PC-3 (cell line): ENCODE results near the gene GON7. TPM values are rescaled to one million over a fixed set of nuclear protein-coding genes. Genes with fewer than 3 reads are reported as not detected.
A peak's percentile ranks its signal among the peaks of the same experiment; 100 is the strongest.
"Not testable (repeated sequence)": the region's sequence is repeated elsewhere in the genome, so short reads cannot be mapped to it uniquely, and the experiment has no call there.

Experiments used
- ATAC-seq: fragments of 200-7000 bp; cut with Tn5 transposase; 2 replicates; pipeline ENCODE4 v1.9.1; 2020; ENCODE audit warnings: mild to moderate bottlenecking, moderate library complexity
- BruUV-seq: library from RNA; stranded (reverse); fragments of 400-500 nt; replicated peaks from 2 replicates; lab custom pipeline; 2021; lab: Mats Ljungman, UMichigan
- CTCF ChIA-PET: fragments of 300-600 bp; sonication (Branson Sonifier 250); formaldehyde crosslinking; loops from one replicate; lab custom pipeline; 2022; ENCODE audit warnings: antibody characterized with exemption; lab: Charles Lee
- POLR2A ChIA-PET: fragments of 300-600 bp; sonication (Branson Sonifier 250); formaldehyde crosslinking; loops from one replicate; lab custom pipeline; 2022; ENCODE audit warnings: antibody characterized with exemption; ENCODE audit not compliant: unreplicated experiment; lab: Charles Lee
- DNase-seq: peaks from one replicate; pipeline ENCODE4 v3.0.0-alpha.2; 2015
- H2AFZ ChIP-seq: fragments of 300-600 bp; sonication (generic); 2 replicates; pipeline ENCODE4 v1.6.0; 2016; ENCODE audit warnings: antibody characterized with exemption, low read length
- H3F3A ChIP-seq: fragments of 300-600 bp; sonication (generic); one replicate; pipeline ENCODE4 v1.6.0; 2017; ENCODE audit warnings: antibody characterized with exemption, low read length, control low read depth, mild to moderate bottlenecking; ENCODE audit not compliant: unreplicated experiment
- H3K27ac ChIP-seq: fragments of 300-600 bp; sonication (generic); 2 replicates; pipeline ENCODE4 v1.5.1; 2016; ENCODE audit warnings: mild to moderate bottlenecking, low read length
- H3K27me3 ChIP-seq: fragments of 300-600 bp; sonication (generic); 2 replicates; pipeline ENCODE4 v1.6.1; 2016; ENCODE audit warnings: low read length, mixed read lengths
- H3K36me3 ChIP-seq: fragments of 300-600 bp; sonication (generic); 2 replicates; pipeline ENCODE4 v1.6.1; 2016; ENCODE audit warnings: low read depth, mixed run types, low read length, mixed read lengths
- H3K4me1 ChIP-seq: fragments of 300-600 bp; sonication (generic); 2 replicates; pipeline ENCODE4 v1.5.1; 2016; ENCODE audit warnings: low read length; ENCODE audit not compliant: insufficient read depth
- H3K4me2 ChIP-seq: fragments of 300-600 bp; sonication (generic); 2 replicates; pipeline ENCODE4 v1.6.0; 2016; ENCODE audit warnings: low read length
- H3K4me3 ChIP-seq: fragments of 300-600 bp; sonication (generic); 2 replicates; pipeline ENCODE4 v1.5.1; 2016; ENCODE audit warnings: mild to moderate bottlenecking, low read length, mixed read lengths
- H3K79me2 ChIP-seq: fragments of 300-600 bp; sonication (generic); 2 replicates; pipeline ENCODE4 v1.6.1; 2017; ENCODE audit warnings: low read length, mixed read lengths
- H3K9ac ChIP-seq: fragments of 300-600 bp; sonication (generic); 2 replicates; pipeline ENCODE4 v1.6.0; 2016; ENCODE audit warnings: mild to moderate bottlenecking, low read length
- H3K9me2 ChIP-seq: fragments of 300-600 bp; sonication (generic); replicated peaks from 2 replicates; pipeline ENCODE4 v1.6.1; 2016; ENCODE audit warnings: mixed run types, low read length, mixed read lengths
- H3K9me3 ChIP-seq: fragments of 300-600 bp; sonication (generic); 2 replicates; pipeline ENCODE4 v1.6.1; 2016; ENCODE audit warnings: low read length, mixed read lengths
- H4K20me1 ChIP-seq: fragments of 300-600 bp; sonication (generic); 2 replicates; pipeline ENCODE4 v1.6.1; 2016; ENCODE audit warnings: low read length, mixed read lengths
- EZH2 ChIP-seq: fragments of 300-600 bp; sonication (generic); IDR thresholded peaks from one replicate; pipeline ENCODE4 v1.6.1; 2017; ENCODE audit warnings: antibody characterized with exemption, mild to moderate bottlenecking, low read length; ENCODE audit not compliant: unreplicated experiment
- EZH2phosphoT487 ChIP-seq: fragments of 300-600 bp; sonication (generic); IDR thresholded peaks from 2 replicates; pipeline ENCODE4 v1.6.1; 2018; ENCODE audit warnings: mild to moderate bottlenecking, antibody characterized with exemption, low read length, borderline replicate concordance
- intact Hi-C: fragments of 100-400 bp; cut with micrococcal nuclease; formaldehyde crosslinking; loops from 2 replicates; pipeline ENCODE4 v1.9.0; 2023
- total RNA-seq: library from RNA; depleted of rRNA; stranded (reverse); fragments of >200 nt; gene quantifications from 2 replicates; pipeline ENCODE4 v1.2.3, GENCODE V29; 2014
- TF ChIP-seq, protein P1 (sequence below): fragments of 300-600 bp; sonication (generic); conservative IDR thresholded peaks from 2 replicates; pipeline ENCODE4 v1.5.1; 2017; ENCODE audit warnings: antibody characterized with exemption, low read depth, mild to moderate bottlenecking, low read length

Gene GON7
- total RNA-seq, 1 experiment from 2014 or later = 45.4 TPM

GRCh38 chr14:93163564-93163963, 43.3 kb downstream of the GON7 start:
- no peaks in the 10 kb centered on the region for H3K36me3 ChIP-seq
- no peaks in the 10 kb centered on the region for H3K27me3 ChIP-seq
- no peaks in the 10 kb centered on the region for H3K4me1 ChIP-seq
- POLR2A ChIA-PET = no interaction called here
- no TSS peak for BruUV-seq
- no peaks in the 10 kb centered on the region for H4K20me1 ChIP-seq
- DNase-seq (no peak), ATAC-seq (no peak)
- H3K9me3 ChIP-seq = no peaks in the 10 kb centered on the region
- H3K4me3 ChIP-seq = no peak overlapping the region
- intact Hi-C loops = no loop called here
- H3K4me2 ChIP-seq = no peak overlapping the region
- CTCF ChIA-PET = interaction anchor here (0.6 to 1.0 kb wide), 2 partner anchors 50 to 364 kb away, joined by 3 read pairs; no protein-coding TSS in a partner anchor
- no peak overlapping the region for H3K9ac ChIP-seq
- TF ChIP-seq, protein P1, sequence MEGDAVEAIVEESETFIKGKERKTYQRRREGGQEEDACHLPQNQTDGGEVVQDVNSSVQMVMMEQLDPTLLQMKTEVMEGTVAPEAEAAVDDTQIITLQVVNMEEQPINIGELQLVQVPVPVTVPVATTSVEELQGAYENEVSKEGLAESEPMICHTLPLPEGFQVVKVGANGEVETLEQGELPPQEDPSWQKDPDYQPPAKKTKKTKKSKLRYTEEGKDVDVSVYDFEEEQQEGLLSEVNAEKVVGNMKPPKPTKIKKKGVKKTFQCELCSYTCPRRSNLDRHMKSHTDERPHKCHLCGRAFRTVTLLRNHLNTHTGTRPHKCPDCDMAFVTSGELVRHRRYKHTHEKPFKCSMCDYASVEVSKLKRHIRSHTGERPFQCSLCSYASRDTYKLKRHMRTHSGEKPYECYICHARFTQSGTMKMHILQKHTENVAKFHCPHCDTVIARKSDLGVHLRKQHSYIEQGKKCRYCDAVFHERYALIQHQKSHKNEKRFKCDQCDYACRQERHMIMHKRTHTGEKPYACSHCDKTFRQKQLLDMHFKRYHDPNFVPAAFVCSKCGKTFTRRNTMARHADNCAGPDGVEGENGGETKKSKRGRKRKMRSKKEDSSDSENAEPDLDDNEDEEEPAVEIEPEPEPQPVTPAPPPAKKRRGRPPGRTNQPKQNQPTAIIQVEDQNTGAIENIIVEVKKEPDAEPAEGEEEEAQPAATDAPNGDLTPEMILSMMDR = 0 out of 2 replicates have a peak, but pooled peaks have one; percentile 10
- TF ChIP-seq EZH2 = no peak
- H3K9me2 ChIP-seq = no peaks in the 10 kb centered on the region
- H3F3A ChIP-seq = no peaks in the 10 kb centered on the region
- H3K27ac ChIP-seq = no peak overlapping the region
- H2AFZ ChIP-seq = no peak overlapping the region
- no peaks in the 10 kb centered on the region for H3K79me2 ChIP-seq

- Histone ChIP-seq H3K9me3 (no peaks in the 10 kb centered on the region), H3K4me1 (peaks cover 4% of the 10 kb centered on the region), H3K27ac (no peak overlapping the region), H3K4me2 (no peak overlapping the region), H3K4me3 (no peak overlapping the region), H3K9me2 (no peaks in the 10 kb centered on the region), H2AFZ (no peak overlapping the region), H4K20me1 (no peaks in the 10 kb centered on the region), H3F3A (no peaks in the 10 kb centered on the region), H3K36me3 (no peaks in the 10 kb centered on the region), H3K9ac (no peak overlapping the region), H3K27me3 (no peaks in the 10 kb centered on the region), H3K79me2 (no peaks in the 10 kb centered on the region)
- intact Hi-C loops = no loop called here
- TF ChIP-seq, protein P1 = no peak
- TF ChIP-seq EZH2 = no peak
- no peak for TF ChIP-seq EZH2phosphoT487
- no TSS peak for BruUV-seq
- ChIA-PET CTCF (interaction anchor here (0.6 kb wide), 1 partner anchor 95 kb away, joined by 4 read pairs; no protein-coding TSS in a partner anchor), POLR2A (no interaction called here)
- ATAC-seq = no peak
- DNase-seq = no peak
Measured at GRCh38 chr14:93161411-93161940, 45.4 kb downstream of the GON7 start.

- POLR2A ChIA-PET = no interaction called here
- intact Hi-C loops = no loop called here
- no peak overlapping the region for H3K4me2 ChIP-seq
- no peak overlapping the region for H3K4me3 ChIP-seq
- no peak overlapping the region for H3K27ac ChIP-seq
- TF ChIP-seq, protein P1 = peak; percentile 57
- TF ChIP-seq EZH2phosphoT487 = no peak
- CTCF ChIA-PET = interaction anchor here (0.6 to 1.1 kb wide), 5 partner anchors 28 to 471 kb away, joined by 3 to 8 read pairs (median 5); no protein-coding TSS in a partner anchor
- no peaks in the 10 kb centered on the region for H3K27me3 ChIP-seq
- H3K9me3 ChIP-seq = no peaks in the 10 kb centered on the region
- no peak overlapping the region for H2AFZ ChIP-seq
- no peaks in the 10 kb centered on the region for H4K20me1 ChIP-seq
- H3K9ac ChIP-seq = no peak overlapping the region
- H3K4me1 ChIP-seq = peaks cover 14% of the 10 kb centered on the region
- H3K79me2 ChIP-seq = no peaks in the 10 kb centered on the region
- H3K36me3 ChIP-seq = no peaks in the 10 kb centered on the region
- H3F3A ChIP-seq = no peaks in the 10 kb centered on the region
- no TSS peak for BruUV-seq
- peak; percentile 76; the same call in 1 of the 2 replicates for ATAC-seq
- DNase-seq = peak; percentile 64
- H3K9me2 ChIP-seq = no peaks in the 10 kb centered on the region
Measured at GRCh38 chr14:93160353-93160801, 46.5 kb downstream of the GON7 start.

DNA sequence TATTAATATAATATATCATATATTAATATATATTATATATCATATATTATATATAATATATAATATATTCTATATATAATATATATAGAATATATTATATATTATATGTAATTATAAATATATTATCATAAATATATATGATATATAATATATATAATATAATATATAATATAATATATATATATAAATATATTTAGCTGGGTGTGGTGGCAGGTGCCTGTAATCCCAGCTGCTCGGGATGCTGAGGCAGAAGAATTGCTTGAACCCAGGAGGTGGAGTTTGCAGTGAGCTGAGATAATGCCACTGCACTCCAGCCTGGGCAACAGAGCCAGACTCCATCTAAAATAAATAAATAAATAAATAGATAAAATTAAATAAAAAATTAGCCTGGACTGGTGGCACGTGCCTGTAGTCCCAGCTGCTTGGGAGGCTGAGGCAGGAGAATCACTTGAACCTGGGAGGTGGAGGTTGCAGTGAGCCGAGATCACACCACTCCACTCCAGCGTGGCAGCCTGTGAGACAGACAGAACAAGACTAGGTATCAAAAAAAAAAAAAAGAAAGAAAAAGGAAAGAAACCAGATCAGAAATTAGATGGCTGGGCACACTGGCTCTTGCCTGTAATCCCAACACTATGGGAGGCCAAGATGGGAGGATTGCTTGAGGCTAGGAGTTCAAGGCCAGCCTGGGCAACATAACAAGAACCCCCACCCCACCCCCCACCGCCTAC, 47.1 kb downstream of the GON7 start:
- H3K9ac ChIP-seq, DNase-seq, POLR2A ChIA-PET, intact Hi-C loops, H3K79me2 ChIP-seq, BruUV-seq, H3K27me3 ChIP-seq, H3K36me3 ChIP-seq, H3K4me3 ChIP-seq, ATAC-seq, H3K27ac ChIP-seq, H2AFZ ChIP-seq, H4K20me1 ChIP-seq, H3F3A ChIP-seq, H3K9me2 ChIP-seq, H3K9me3 ChIP-seq: not testable (repeated sequence)
- Histone ChIP-seq H3K4me2 (0 out of 2 replicates have a peak overlapping the region, but pooled peaks have one; percentile 37), H3K4me1 (peaks cover 17% of the 10 kb centered on the region)
- CTCF ChIA-PET = interaction anchor here (0.6 to 1.1 kb wide), 5 partner anchors 28 to 472 kb away, joined by 3 to 8 read pairs (median 5); no protein-coding TSS in a partner anchor
